K562 (cell line): Measurements from ENCODE around the gene BCO1. TPM values are rescaled to one million over a fixed set of nuclear protein-coding genes. Genes with fewer than 3 reads are reported as not detected.

Source experiments
- BRF1 ChIP-seq: IDR thresholded peaks from 3 replicates; pipeline ENCODE4 v1.6.1; 2011; ENCODE audit warnings: borderline replicate concordance, mild to moderate bottlenecking; ENCODE audit not compliant: insufficient read length; ENCODE audit errors: extremely low read depth
- CBFA2T3 ChIP-seq: fragments of 450-650 bp; IDR thresholded peaks from 2 replicates; pipeline ENCODE4 v1.6.1; 2017
- FOXK2 ChIP-seq, 2 experiments: fragments of 450-650 bp; IDR thresholded peaks in 1 of 2; conservative IDR thresholded peaks in 1 of 2; 2 replicates each; pipeline ENCODE4 v1.6.1; 2016; ENCODE audit warnings: low read depth in 2 of 2, mild to moderate bottlenecking in 1 of 2
- HNRNPL ChIP-seq: fragments of 200-400 bp; formaldehyde crosslinking; IDR thresholded peaks from 2 replicates; pipeline ENCODE4 v1.6.1; 2017; ENCODE audit warnings: low read depth, mild to moderate bottlenecking, low read length
- NFYB ChIP-seq: IDR thresholded peaks from 2 replicates; pipeline ENCODE4 v1.6.1; 2011; ENCODE audit warnings: mild to moderate bottlenecking, moderate library complexity; ENCODE audit not compliant: insufficient read length; ENCODE audit errors: extremely low read depth
- SETDB1 ChIP-seq: IDR thresholded peaks from one replicate; pipeline ENCODE4 v1.6.1; 2012; ENCODE audit warnings: low read length, control low read depth, inconsistent platforms
- SMAD2 ChIP-seq: fragments of 150-350 bp; IDR thresholded peaks from 2 replicates; pipeline ENCODE4 v1.6.1; 2014; ENCODE audit warnings: low read depth, mild to moderate bottlenecking, low read length
- TAF1 ChIP-seq: IDR thresholded peaks from 2 replicates; pipeline ENCODE4 v1.6.1; 2011; ENCODE audit warnings: mild to moderate bottlenecking, low read length, moderate library complexity; ENCODE audit not compliant: insufficient read depth, control insufficient read depth, severe bottlenecking; ENCODE audit errors: extremely low read depth
- TARDBP ChIP-seq: fragments of 450-650 bp; IDR thresholded peaks from 2 replicates; pipeline ENCODE4 v1.6.1; 2016
- TOE1 ChIP-seq, 2 experiments: fragments of 450-650 bp in 1 of 2; sonication (generic) in 1 of 2; formaldehyde crosslinking in 1 of 2; IDR thresholded peaks; 2 replicates each; pipeline versions ENCODE4 v1.7.1 to v1.8.0; 2016 to 2022; ENCODE audit warnings: borderline replicate concordance in 2 of 2, mild to moderate bottlenecking in 2 of 2, antibody characterized with exemption in 1 of 2, inconsistent platforms in 1 of 2, low read depth in 1 of 2, missing genetic modification reagents in 1 of 2, moderate library complexity in 1 of 2
- ZFP30 ChIP-seq: fragments of 250-450 bp; sonication (Bioruptor Pico); IDR thresholded peaks from 2 replicates; pipeline ENCODE4 v1.8.0; 2022; ENCODE audit warnings: moderate library complexity, mild to moderate bottlenecking, inconsistent platforms, borderline replicate concordance
- ZNF143 ChIP-seq: sonication (generic); formaldehyde crosslinking; IDR thresholded peaks from 2 replicates; pipeline ENCODE4 v1.9.0; 2022; ENCODE audit warnings: mild to moderate bottlenecking, missing genetic modification reagents
- ZNF184 ChIP-seq: sonication (generic); formaldehyde crosslinking; IDR thresholded peaks from 2 replicates; pipeline ENCODE4 v1.5.0; 2020; ENCODE audit warnings: missing genetic modification reagents
- ZNF785 ChIP-seq: fragments of 250-450 bp; sonication (Bioruptor Pico); IDR thresholded peaks from 2 replicates; pipeline ENCODE4 v1.4.0; 2020; ENCODE audit warnings: mild to moderate bottlenecking
- ZSCAN32 ChIP-seq: fragments of 450-650 bp; formaldehyde crosslinking; IDR thresholded peaks from 2 replicates; pipeline ENCODE4 v1.4.0; 2020; ENCODE audit warnings: mild to moderate bottlenecking, moderate library complexity
- polyA plus RNA-seq, 8 experiments: library from polyadenylated mRNA; depleted of rRNA in 4 of 8; stranded (reverse) in 5 of 8; unstranded in 3 of 8; fragments of >200 nt; fragmentation: Nextera tagmentation in 2 of 8; fragmentation: Illumina TruSeq in 1 of 8; extraction: Ambion mirVana in 2 of 8; extraction: Trizol in 1 of 8; gene quantifications; 2 replicates each; pipeline versions ENCODE4 v1.2.1 to v1.2.3, GENCODE V29; 2011 to 2014; ENCODE audit warnings: inconsistent platforms in 1 of 8, missing spikeins in 1 of 8
- total RNA-seq, 7 experiments: library from RNA; depleted of rRNA in 6 of 7; stranded (reverse); fragments of >200 nt in 6 of 7; fragmentation: Illumina TruSeq in 2 of 7; extraction: Trizol in 2 of 7; gene quantifications; 2 replicates each; pipeline versions ENCODE4 v1.2.1 to v1.2.3, GENCODE V29; 2011 to 2021; ENCODE audit warnings: low replicate concordance in 1 of 7
- TF ChIP-seq, protein P1 (sequence below): fragments of 150-350 bp; IDR thresholded peaks from 2 replicates; pipeline ENCODE4 v1.6.1; 2014; ENCODE audit warnings: low read depth, mild to moderate bottlenecking, low read length, borderline replicate concordance
- TF ChIP-seq, protein P2 (sequence below): fragments of 450-650 bp; formaldehyde crosslinking; IDR thresholded peaks from 2 replicates; pipeline ENCODE4 v1.4.0; 2022; ENCODE audit warnings: mild to moderate bottlenecking, moderate library complexity
- TF ChIP-seq, protein P3 (sequence below): sonication (generic); formaldehyde crosslinking; IDR thresholded peaks from 2 replicates; pipeline ENCODE4 v1.8.1; 2023; ENCODE audit warnings: mild to moderate bottlenecking, missing genetic modification reagents
- TF ChIP-seq, protein P4 (sequence below), 2 experiments: fragments of 200-800 bp in 1 of 2; sonication (Bioruptor generic) in 1 of 2; sonication (generic) in 1 of 2; formaldehyde crosslinking in 1 of 2; IDR thresholded peaks in 1 of 2; conservative IDR thresholded peaks in 1 of 2; 2 replicates each; pipeline versions ENCODE4 v1.5.0 to v1.6.1; 2016 to 2020; ENCODE audit warnings: missing compliant biosample characterization in 1 of 2, missing genetic modification characterization in 1 of 2, missing genetic modification reagents in 1 of 2

The BCO1 gene
- total and polyA plus RNA-seq, 9 of the 15 experiments (the other 6 are each of a cell fraction or from before 2014, with no cell fraction given) = not detected

DNA sequence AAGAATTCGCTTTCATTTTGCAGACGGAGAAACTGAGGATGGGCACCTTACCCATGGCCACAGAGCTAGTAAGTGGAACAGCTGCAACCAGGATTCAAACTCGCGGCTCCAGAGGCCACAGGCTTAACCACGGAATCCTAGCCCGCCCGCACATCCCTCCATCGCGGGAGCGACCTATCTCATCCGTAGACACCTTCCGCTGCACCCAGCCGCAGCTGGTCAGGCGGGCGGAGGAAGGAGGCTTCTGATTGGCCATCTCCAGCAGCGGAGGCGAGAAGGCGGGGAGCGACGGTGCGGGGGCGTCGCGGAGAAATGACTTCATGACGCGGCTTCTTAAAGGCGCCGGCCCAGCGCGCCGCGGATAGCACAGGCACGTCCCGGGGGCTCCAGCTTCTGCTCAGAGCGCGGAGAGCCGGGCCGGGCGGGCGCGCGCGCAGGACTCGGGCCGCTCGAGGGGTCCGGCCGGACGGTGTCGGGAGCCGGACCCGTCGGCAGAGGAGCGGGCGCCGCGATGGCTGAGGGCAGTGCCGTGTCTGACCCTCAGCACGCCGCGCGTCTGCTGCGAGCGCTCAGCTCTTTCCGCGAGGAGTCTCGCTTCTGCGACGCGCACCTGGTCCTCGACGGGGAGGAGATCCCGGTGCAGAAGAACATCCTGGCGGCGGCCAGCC lies 76.2 kb downstream of the BCO1 start, which contains the start of gene GAN (continued):
- TF ChIP-seq CBFA2T3 (no peak), ZNF143 (CRISPR knock-in tag) (no peak; the same call in 1 of the 2 replicates), SMAD2 (no peak), ZNF785 (no peak), SETDB1 (no peak), ZFP30 (no peak), ZSCAN32 (CRISPR knock-in tag) (no peak), HNRNPL (no peak), TARDBP (peak; percentile 87; the same call in 1 of the 2 replicates), NFYB (peak; percentile 20), BRF1 (no peak), TAF1 (peak; percentile 80), ZNF184 (CRISPR knock-in tag) (no peak), TOE1 (IDR thresholded peaks at IDR 0.05; ENCODE audit: borderline replicate concordance) (peak; percentile 75; the same call in 1 of the 2 replicates), TOE1 (CRISPR knock-in tag; IDR thresholded peaks at IDR 0.05; ENCODE audit: borderline replicate concordance, low read depth) (no peak), FOXK2 (conservative IDR thresholded peaks at IDR 0.05 in 1 of 2, IDR thresholded peaks at IDR 0.05 in 1 of 2; ENCODE audit: low read depth in 2 of 2) (peak; percentile 80 to 83; a peak in 3 of 4 replicates)
- TF ChIP-seq, protein P1, sequence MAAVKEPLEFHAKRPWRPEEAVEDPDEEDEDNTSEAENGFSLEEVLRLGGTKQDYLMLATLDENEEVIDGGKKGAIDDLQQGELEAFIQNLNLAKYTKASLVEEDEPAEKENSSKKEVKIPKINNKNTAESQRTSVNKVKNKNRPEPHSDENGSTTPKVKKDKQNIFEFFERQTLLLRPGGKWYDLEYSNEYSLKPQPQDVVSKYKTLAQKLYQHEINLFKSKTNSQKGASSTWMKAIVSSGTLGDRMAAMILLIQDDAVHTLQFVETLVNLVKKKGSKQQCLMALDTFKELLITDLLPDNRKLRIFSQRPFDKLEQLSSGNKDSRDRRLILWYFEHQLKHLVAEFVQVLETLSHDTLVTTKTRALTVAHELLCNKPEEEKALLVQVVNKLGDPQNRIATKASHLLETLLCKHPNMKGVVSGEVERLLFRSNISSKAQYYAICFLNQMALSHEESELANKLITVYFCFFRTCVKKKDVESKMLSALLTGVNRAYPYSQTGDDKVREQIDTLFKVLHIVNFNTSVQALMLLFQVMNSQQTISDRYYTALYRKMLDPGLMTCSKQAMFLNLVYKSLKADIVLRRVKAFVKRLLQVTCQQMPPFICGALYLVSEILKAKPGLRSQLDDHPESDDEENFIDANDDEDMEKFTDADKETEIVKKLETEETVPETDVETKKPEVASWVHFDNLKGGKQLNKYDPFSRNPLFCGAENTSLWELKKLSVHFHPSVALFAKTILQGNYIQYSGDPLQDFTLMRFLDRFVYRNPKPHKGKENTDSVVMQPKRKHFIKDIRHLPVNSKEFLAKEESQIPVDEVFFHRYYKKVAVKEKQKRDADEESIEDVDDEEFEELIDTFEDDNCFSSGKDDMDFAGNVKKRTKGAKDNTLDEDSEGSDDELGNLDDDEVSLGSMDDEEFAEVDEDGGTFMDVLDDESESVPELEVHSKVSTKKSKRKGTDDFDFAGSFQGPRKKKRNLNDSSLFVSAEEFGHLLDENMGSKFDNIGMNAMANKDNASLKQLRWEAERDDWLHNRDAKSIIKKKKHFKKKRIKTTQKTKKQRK = no peak
- TF ChIP-seq, protein P2, sequence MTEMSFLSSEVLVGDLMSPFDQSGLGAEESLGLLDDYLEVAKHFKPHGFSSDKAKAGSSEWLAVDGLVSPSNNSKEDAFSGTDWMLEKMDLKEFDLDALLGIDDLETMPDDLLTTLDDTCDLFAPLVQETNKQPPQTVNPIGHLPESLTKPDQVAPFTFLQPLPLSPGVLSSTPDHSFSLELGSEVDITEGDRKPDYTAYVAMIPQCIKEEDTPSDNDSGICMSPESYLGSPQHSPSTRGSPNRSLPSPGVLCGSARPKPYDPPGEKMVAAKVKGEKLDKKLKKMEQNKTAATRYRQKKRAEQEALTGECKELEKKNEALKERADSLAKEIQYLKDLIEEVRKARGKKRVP (CRISPR knock-in tag) = no peak
- TF ChIP-seq, protein P3, sequence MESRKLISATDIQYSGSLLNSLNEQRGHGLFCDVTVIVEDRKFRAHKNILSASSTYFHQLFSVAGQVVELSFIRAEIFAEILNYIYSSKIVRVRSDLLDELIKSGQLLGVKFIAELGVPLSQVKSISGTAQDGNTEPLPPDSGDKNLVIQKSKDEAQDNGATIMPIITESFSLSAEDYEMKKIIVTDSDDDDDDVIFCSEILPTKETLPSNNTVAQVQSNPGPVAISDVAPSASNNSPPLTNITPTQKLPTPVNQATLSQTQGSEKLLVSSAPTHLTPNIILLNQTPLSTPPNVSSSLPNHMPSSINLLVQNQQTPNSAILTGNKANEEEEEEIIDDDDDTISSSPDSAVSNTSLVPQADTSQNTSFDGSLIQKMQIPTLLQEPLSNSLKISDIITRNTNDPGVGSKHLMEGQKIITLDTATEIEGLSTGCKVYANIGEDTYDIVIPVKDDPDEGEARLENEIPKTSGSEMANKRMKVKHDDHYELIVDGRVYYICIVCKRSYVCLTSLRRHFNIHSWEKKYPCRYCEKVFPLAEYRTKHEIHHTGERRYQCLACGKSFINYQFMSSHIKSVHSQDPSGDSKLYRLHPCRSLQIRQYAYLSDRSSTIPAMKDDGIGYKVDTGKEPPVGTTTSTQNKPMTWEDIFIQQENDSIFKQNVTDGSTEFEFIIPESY (CRISPR knock-in tag) = peak; percentile 21; the same call in 1 of the 2 replicates
- TF ChIP-seq, protein P4, sequence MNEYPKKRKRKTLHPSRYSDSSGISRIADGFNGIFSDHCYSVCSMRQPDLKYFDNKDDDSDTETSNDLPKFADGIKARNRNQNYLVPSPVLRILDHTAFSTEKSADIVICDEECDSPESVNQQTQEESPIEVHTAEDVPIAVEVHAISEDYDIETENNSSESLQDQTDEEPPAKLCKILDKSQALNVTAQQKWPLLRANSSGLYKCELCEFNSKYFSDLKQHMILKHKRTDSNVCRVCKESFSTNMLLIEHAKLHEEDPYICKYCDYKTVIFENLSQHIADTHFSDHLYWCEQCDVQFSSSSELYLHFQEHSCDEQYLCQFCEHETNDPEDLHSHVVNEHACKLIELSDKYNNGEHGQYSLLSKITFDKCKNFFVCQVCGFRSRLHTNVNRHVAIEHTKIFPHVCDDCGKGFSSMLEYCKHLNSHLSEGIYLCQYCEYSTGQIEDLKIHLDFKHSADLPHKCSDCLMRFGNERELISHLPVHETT (CRISPR knock-in tag; conservative IDR thresholded peaks at IDR 0.05 in 1 of 2, IDR thresholded peaks at IDR 0.05 in 1 of 2) = no peak
